ENCODE measurements around the gene SPACA7. TPM values are rescaled to one million over a fixed set of nuclear protein-coding genes. Genes with fewer than 3 reads are reported as not detected.

Gene SPACA7
- total RNA-seq, 4 donors from 2014 or later, result not detected

DNA sequence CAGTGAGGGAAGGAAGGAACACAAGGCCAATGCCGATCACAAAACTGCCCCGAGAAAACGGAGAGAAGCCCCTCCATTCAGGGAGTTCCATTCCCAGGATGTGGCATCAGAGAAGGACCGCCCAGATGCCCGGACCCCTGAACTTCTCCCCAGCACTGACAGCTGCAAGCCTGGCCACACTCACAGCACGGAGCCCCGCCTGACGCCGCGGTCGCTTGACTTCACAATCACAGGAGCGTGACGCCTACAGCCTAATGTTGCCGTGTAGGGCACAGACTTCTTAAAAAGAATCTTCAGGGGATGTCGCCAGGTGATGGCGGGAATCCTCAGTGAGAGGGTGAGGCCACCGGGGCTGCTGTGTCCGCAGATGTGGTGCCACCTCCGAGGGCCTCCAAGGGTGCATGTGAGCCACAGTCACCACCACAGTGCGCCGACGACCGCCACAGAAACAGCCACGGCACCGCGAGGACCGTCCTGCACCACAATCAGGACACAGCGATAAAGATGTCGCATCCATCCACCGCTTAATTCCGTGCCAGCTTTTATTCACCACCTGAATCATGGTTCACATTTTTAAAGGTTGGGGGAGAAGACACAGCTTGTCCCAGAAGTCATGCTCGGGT, 77.2 kb downstream of the SPACA7 start:
- Histone ChIP-seq H3K9me3 (no peaks in the 10 kb centered on the region), H3K27ac (no peak overlapping the region), H3K4me3 (replicated peaks in 1 of 3) (no peak overlapping the region), H3K36me3 (no peaks in the 10 kb centered on the region), H3K27me3 (no peaks in the 10 kb centered on the region), H3K4me1 (no peaks in the 10 kb centered on the region)
- no peak for DNase-seq
- 81 to 93% methylated on average over 13 to 14 of the region's 32 CpGs for WGBS, 2 donors
- TF ChIP-seq CTCF (IDR thresholded peaks at IDR 0.05) (no peak), POLR2A (IDR thresholded peaks at IDR 0.05) (no peak)
- intact Hi-C loops (cut with DNase I), result no loop called here

GRCh38 chr13:112453874-112454647, 77.9 kb downstream of the SPACA7 start:
- no peaks in the 10 kb centered on the region for H3K27me3 ChIP-seq
- no peaks in the 10 kb centered on the region for H3K9me3 ChIP-seq
- H3K4me1 ChIP-seq, result no peaks in the 10 kb centered on the region
- no peak for DNase-seq
- WGBS, 2 donors, result 76 to 81% methylated on average over 21 to 28 of the region's 30 CpGs
- TF ChIP-seq POLR2A (IDR thresholded peaks at IDR 0.05), result no peak
- TF ChIP-seq CTCF (IDR thresholded peaks at IDR 0.05), result no peak
- no peak overlapping the region for H3K4me3 ChIP-seq (replicated peaks in 1 of 3)
- intact Hi-C loops (cut with DNase I), result no loop called here
- H3K27ac ChIP-seq, result no peak overlapping the region
- H3K36me3 ChIP-seq, result no peaks in the 10 kb centered on the region

DNA sequence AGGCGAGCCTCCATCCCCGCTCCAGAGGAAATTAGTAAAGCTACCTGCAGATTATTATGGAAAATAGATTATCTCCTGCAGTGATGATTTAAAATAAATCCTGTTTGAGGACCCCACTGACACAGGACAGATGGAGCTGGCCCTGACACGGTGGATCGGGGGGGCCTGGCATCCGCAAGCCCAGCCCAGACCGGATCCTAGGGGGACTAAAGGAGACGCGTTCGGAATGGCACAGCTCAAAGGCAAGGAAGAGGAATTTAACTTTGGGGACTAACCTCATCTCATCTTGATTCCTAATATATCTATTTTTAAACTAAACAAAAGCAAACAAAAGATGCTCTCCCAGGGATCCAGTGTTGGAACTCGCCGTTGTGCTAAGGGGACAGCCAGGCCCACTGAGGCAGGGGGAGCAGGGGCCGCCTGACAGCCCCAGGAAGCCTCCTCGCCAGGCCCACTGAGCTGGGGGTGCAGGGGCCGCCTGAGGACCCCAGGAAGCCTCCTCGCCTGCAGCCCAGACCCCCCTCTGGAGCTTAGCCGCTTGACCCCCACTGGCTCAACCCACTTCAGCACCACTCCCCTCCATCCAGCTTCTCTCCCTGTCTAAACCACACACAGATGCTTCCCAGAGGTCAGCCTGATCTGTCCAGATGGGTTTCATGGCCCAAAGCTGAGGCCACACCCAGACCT, 78.6 kb downstream of the SPACA7 start:
- intact Hi-C loops (cut with DNase I), result no loop called here
- WGBS, 2 donors, result 66 to 74% methylated on average over 15 to 16 of the region's 16 CpGs
- TF ChIP-seq POLR2A (IDR thresholded peaks at IDR 0.05) (no peak), CTCF (IDR thresholded peaks at IDR 0.05) (no peak)

GRCh38 chr13:112455476-112456059, 79.4 kb downstream of the SPACA7 start:
- TF ChIP-seq POLR2A (IDR thresholded peaks at IDR 0.05) (no peak), CTCF (IDR thresholded peaks at IDR 0.05) (no peak)
- Histone ChIP-seq H3K9me3 (no peaks in the 10 kb centered on the region), H3K27ac (no peak overlapping the region), H3K36me3 (no peaks in the 10 kb centered on the region), H3K4me3 (replicated peaks in 1 of 3) (no peak overlapping the region), H3K27me3 (no peaks in the 10 kb centered on the region), H3K4me1 (no peaks in the 10 kb centered on the region)
- WGBS, 2 donors, result 78 to 85% methylated on average over 17 of the region's 17 CpGs
- no peak for DNase-seq
- intact Hi-C loops (cut with DNase I), result no loop called here

More for the DNA sequence above, 78.6 kb downstream of the SPACA7 start:
- no peaks in the 10 kb centered on the region for H3K4me1 ChIP-seq
- H3K27ac ChIP-seq, result no peak overlapping the region
- no peak for DNase-seq
- no peaks in the 10 kb centered on the region for H3K36me3 ChIP-seq
- no peaks in the 10 kb centered on the region for H3K27me3 ChIP-seq
- H3K4me3 ChIP-seq (replicated peaks in 1 of 3), result no peak overlapping the region
- H3K9me3 ChIP-seq, result no peaks in the 10 kb centered on the region
